GM18520 (cell line): ENCODE results near the gene ABL1.
"Not testable (repeated sequence)": the region's sequence is repeated elsewhere in the genome, so short reads cannot be mapped to it uniquely, and the experiment has no call there.

Source experiments
- ATAC-seq: cut with Tn5 transposase; IDR thresholded peaks from one replicate; pipeline ENCODE4 v1.9.1; 2021; ENCODE audit not compliant: unreplicated experiment

ABL1 gene

GRCh38 chr9:130901498-130902203 is 66.6 kb downstream of the ABL1 start:
- ATAC-seq, result no peak

DNA sequence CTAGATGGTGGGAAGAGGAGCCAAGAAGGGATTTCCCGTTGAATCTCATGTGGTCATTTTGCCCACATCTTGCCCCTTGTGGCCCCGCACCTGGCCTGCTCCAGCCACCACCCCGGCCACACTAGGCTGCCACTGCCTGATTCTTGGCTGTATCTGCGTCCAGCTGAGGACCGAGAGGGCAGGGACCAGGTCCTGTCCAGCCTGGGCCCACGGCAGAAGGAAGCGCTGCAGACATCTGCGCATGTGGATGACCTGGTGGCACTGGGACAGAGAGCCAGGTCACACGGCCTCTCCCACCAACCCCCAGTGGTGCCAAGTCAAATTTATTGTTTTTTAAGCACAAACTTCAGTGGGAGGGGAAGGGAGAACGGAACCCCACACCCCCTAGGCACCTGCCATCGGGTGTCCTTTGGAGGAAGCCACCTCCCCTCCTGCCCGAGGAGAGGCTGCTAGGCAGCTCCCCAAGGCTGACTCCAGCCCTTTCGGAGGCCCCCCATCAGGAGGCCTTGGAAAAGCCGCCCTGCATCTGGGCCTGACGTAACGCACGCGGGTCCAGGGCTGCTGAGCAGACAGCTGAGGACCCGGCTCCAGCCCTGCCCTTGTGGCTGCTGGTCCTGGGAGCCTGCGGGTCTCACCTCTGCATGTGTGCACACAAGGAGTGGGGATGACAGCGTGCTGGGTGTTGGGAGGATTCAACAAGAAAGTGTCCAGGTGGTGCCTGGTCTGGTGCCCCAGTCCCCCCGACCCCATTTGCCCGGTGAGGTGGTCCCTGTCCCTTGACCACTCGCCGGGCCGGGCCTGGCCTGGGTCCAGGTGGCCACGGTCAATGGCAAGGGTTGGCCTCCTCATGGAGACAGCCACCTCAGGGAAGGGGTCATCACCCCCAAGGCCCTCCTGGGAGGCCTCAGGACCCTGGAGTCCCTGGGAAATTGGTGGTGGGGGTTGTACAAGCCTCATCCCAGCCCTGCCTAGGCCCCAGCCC is 67.4 kb downstream of the ABL1 start:
- no peak for ATAC-seq

DNA sequence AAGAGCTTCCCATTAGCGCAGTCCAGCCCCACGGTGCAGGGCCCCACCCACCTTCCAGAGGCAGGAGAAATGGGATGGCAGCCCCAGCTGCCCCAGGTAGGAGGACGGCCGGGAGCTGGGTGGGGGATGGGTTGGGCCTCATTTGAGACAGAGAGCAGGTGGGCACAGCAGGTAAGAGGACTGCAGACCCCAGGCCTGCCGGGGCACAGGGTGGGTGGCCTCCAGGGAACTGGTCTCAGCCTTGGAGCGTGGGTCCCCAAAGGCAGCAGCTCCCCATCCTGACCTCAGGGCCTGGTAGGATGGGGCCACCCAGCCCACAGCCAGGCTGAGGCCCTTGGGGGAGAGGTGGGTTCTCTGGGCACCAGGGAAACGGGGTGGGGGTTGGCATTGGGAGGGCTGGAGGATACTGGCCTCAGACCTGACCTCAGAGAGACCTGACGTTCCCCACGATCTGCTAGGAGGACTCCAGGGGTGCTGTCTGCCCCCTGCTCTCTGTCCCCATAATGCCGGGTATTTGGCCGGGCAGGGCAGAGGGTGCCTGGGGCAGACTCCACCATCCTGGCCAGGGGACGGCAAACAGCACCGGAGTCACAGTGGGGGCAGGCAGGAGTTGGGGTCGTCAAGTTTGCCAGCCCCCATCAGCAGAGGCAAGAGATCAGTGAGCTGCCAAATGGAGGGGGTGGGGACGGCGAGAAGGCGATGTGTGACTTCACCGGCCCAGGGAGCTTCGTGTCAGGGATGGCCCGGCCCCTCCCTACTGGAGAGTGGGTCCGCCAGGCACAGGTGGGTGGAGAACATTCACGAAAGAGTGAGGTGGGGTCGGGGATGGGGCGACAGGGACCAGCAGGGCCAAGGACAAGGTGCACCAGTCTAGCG is 68.4 kb downstream of the ABL1 start:
- no peak for ATAC-seq

DNA sequence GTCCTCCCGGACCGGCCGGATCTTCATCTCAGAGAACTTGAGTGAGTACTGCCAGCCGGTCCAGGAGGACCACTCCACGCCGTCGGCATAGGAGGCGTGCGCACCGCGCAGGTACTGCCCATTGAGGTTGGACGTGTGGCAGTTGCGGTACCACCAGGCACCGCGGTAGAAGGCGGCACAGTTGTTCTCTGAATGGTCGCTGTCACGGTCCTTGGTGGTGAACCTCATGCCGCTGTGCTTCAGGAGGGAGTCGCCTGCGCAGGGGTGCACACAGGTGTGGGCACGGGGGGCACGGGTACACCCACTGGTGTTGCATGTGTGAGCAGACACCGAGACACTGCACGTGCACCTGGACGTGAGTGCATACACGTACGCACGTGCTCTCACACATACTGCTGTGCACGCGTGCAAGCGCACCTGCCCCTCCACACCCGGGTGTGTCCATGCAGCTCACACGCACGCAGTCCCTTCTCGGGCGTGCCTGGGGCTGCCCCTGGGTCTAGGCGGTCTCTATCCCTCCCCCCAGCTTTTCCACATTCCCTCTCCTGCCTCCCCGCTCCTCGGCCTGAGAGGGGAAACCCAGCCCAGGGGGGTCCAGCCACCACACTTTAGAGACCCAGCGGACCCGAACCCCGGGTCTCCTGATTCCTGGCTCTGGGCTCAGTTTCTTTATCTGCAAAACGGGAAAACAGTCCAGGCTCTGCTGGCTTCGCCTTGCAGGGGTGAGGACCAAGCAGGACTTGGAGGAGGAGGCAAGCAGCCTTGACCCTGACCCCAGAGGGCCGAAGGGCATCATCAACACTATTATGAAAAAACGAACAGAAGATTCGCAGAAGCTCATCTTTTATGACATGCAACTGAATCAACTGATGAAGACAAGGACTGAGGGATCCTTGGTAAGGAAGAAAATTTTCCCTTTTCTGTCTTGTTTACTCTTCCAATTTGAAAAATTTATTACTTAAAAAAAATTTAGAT is 69.3 kb downstream of the ABL1 start:
- no peak for ATAC-seq

- no peak for ATAC-seq
Measured at GRCh38 chr9:130905125-130905901, 70.3 kb downstream of the ABL1 start.

- no peak for ATAC-seq
Measured at GRCh38 chr9:130905902-130906734, 71.1 kb downstream of the ABL1 start.

GRCh38 chr9:130906735-130907416 is 71.8 kb downstream of the ABL1 start:
- ATAC-seq, result no peak

GRCh38 chr9:130908146-130908877 is 73.3 kb downstream of the ABL1 start:
- no peak for ATAC-seq

GRCh38 chr9:130908878-130909355 is 73.9 kb downstream of the ABL1 start:
- ATAC-seq, result no peak

DNA sequence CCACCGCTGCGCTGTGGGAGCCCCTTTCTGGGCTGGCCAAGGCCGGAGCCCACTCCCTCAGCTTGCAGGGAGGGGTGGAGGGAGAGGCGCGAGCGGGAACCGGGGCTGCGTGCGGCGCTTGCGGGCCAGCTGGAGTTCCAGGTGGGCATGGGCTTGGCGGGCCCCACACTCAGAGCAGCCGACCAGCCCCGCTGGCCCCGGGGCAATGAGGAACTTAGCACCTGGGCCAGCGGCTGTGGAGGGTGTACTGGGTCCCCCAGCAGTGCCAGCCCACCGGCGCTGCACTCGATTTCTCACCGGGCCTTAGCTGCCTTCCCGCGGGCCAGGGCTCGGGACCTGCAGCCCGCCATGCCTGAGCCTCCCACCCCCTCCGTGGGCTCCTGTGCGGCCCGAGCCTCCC is 75.0 kb downstream of the ABL1 start:
- ATAC-seq, result not testable (repeated sequence)

- not testable (repeated sequence) for ATAC-seq
Measured at GRCh38 chr9:130910670-130911069, 75.6 kb downstream of the ABL1 start.

DNA sequence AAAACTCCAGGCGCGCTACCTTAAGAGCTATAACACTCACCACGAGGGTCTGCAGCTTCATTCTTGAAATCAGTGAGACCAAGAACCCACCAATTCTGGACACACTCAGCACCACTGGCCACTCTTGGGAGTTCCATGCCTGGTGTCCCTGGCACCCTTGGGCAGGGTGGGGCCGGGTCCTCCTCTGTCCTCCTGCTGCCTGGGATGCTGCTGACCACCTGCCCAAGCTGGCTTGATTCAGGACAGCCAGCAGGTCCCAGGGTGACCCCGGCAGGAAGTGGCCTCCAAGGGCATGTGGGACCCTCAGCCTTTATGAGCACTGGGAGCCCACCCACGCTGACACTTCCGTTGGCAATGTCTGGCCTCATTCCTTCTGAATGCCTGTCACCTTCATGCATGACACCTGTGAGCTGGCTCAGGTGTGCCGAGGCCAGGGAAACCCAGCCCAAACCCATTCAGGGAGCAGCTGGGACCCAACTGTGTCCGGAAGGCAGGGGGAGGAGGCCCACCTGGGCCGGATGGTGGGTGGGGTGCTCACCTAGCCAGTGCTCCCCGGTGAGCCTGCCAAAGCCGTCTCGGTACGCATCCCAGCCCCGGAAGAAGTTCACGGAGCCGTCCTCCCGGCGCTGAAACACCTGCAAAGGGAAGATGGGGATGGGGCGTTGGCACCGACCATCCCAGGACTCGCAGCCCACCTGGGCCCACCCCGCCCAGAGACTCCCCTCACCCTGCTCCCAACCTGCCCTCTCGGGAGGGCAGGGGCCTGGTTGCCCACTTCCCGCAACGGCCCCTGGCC is 76.4 kb downstream of the ABL1 start:
- ATAC-seq, result no peak

- ATAC-seq, result no peak
Measured at GRCh38 chr9:130912932-130913598, 78.0 kb downstream of the ABL1 start.

- no peak for ATAC-seq
Measured at GRCh38 chr9:130913599-130914416, 78.8 kb downstream of the ABL1 start.
